ENCODE measurements around the gene MMAB.

GRCh38 chr12:109594556-109595317 is 21.4 kb upstream of the MMAB start:
- TF ChIP-seq, protein P1, sequence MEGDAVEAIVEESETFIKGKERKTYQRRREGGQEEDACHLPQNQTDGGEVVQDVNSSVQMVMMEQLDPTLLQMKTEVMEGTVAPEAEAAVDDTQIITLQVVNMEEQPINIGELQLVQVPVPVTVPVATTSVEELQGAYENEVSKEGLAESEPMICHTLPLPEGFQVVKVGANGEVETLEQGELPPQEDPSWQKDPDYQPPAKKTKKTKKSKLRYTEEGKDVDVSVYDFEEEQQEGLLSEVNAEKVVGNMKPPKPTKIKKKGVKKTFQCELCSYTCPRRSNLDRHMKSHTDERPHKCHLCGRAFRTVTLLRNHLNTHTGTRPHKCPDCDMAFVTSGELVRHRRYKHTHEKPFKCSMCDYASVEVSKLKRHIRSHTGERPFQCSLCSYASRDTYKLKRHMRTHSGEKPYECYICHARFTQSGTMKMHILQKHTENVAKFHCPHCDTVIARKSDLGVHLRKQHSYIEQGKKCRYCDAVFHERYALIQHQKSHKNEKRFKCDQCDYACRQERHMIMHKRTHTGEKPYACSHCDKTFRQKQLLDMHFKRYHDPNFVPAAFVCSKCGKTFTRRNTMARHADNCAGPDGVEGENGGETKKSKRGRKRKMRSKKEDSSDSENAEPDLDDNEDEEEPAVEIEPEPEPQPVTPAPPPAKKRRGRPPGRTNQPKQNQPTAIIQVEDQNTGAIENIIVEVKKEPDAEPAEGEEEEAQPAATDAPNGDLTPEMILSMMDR (IDR thresholded peaks at IDR 0.05; ENCODE audit: low read depth, low read length), result no peak
- no peak for TF ChIP-seq EZH2phosphoT487 (IDR thresholded peaks at IDR 0.05; ENCODE audit: low read depth)

Data from OCI-LY3 (cell line).